SK-N-SH (cell line): ENCODE results near the gene AQP1. TPM values are rescaled to one million over a fixed set of nuclear protein-coding genes. Genes with fewer than 3 reads are reported as not detected.
A peak's percentile ranks its signal among the peaks of the same experiment; 100 is the strongest.

Experiments
- CTCF ChIA-PET: fragments of 300-600, 350-600 bp; formaldehyde crosslinking; extraction: SDS; loops from one replicate; lab custom pipeline; 2021; lab: Yijun Ruan, JAX
- POLR2A ChIA-PET: fragments of 350-600 bp; sonication (Branson Sonifier 250); formaldehyde crosslinking; extraction: SDS; loops from one replicate; lab custom pipeline; 2020; ENCODE audit warnings: antibody characterized with exemption, inconsistent platforms; lab: Yijun Ruan, JAX
- DNase-seq: peaks from one replicate; pipeline ENCODE4 v3.0.0; 2012
- H2AFZ ChIP-seq: fragments of 200-600 bp; sonication (generic); 2 replicates; pipeline ENCODE4 v1.8.1; 2016; ENCODE audit warnings: antibody characterized with exemption, mild to moderate bottlenecking, low read depth
- H3F3A ChIP-seq: fragments of 200-600 bp; sonication (generic); replicated peaks from 2 replicates; pipeline ENCODE3; 2016; ENCODE audit warnings: antibody characterized with exemption, mild to moderate bottlenecking; ENCODE audit not compliant: insufficient read depth
- H3K27ac ChIP-seq, 2 experiments: fragments of 200-500 bp in 1 of 2; fragments of 200-600 bp in 1 of 2; sonication (Bioruptor generic) in 1 of 2; sonication (generic), shearing (Covaris generic) in 1 of 2; 2 replicates each; pipeline versions ENCODE4 v1.5.1 to v1.6.1; 2014 to 2016; ENCODE audit warnings: low read depth in 2 of 2, inconsistent platforms in 1 of 2, low read length in 1 of 2, mild to moderate bottlenecking in 1 of 2, mixed read lengths in 1 of 2
- H3K27me3 ChIP-seq: fragments of 200-600 bp; sonication (generic), shearing (Covaris generic); 2 replicates; pipeline ENCODE4 v1.6.1; 2016; ENCODE audit warnings: mixed run types; ENCODE audit not compliant: insufficient read depth
- H3K36me3 ChIP-seq, 2 experiments: fragments of 200-500 bp in 1 of 2; fragments of 200-600 bp in 1 of 2; sonication (Bioruptor generic) in 1 of 2; sonication (generic) in 1 of 2; replicated peaks in 1 of 2; 2 replicates each; pipeline versions ENCODE3 to v1.5.1; 2014 to 2016; ENCODE audit warnings: low read length in 1 of 2, mild to moderate bottlenecking in 1 of 2; ENCODE audit not compliant: insufficient read depth in 2 of 2, control insufficient read depth in 1 of 2
- H3K4me1 ChIP-seq, 2 experiments: fragments of 200-500 bp in 1 of 2; fragments of 200-600 bp in 1 of 2; sonication (Bioruptor generic) in 1 of 2; sonication (generic), shearing (Covaris generic) in 1 of 2; 2 replicates each; pipeline versions ENCODE4 v1.5.1 to v1.6.1; 2014 to 2016; ENCODE audit warnings: low read depth in 1 of 2, low read length in 1 of 2, mixed run types in 1 of 2; ENCODE audit not compliant: insufficient read depth in 2 of 2, control insufficient read depth in 1 of 2
- H3K4me2 ChIP-seq: fragments of 200-600 bp; sonication (generic), shearing (Covaris generic); 2 replicates; pipeline ENCODE4 v1.6.1; 2017; ENCODE audit warnings: mixed run types
- H3K4me3 ChIP-seq, 2 experiments: fragments of 200-500 bp in 1 of 2; fragments of 200-600 bp in 1 of 2; sonication (Bioruptor generic) in 1 of 2; sonication (generic), shearing (Covaris generic) in 1 of 2; 2 replicates each; pipeline versions ENCODE4 v1.5.1 to v1.8.1; 2014 to 2016; ENCODE audit warnings: low read depth in 2 of 2, inconsistent platforms in 1 of 2, low read length in 1 of 2, mild to moderate bottlenecking in 1 of 2, mixed read lengths in 1 of 2, moderate library complexity in 1 of 2
- H3K79me2 ChIP-seq: fragments of 200-600 bp; sonication (generic); 2 replicates; pipeline ENCODE4 v1.8.1; 2017; ENCODE audit warnings: mild to moderate bottlenecking; ENCODE audit not compliant: insufficient read depth
- H3K9ac ChIP-seq: fragments of 200-600 bp; sonication (generic); 2 replicates; pipeline ENCODE4 v1.6.1; 2017; ENCODE audit warnings: mixed run types
- H3K9me2 ChIP-seq: fragments of 200-600 bp; sonication (generic); 2 replicates; pipeline ENCODE4 v1.6.1; 2017; ENCODE audit warnings: mixed run types
- H3K9me3 ChIP-seq: fragments of 200-600 bp; sonication (generic); 2 replicates; pipeline ENCODE4 v1.6.1; 2017; ENCODE audit warnings: mixed run types, mild to moderate bottlenecking, moderate library complexity
- H4K20me1 ChIP-seq: fragments of 200-600 bp; sonication (generic); 2 replicates; pipeline ENCODE4 v1.6.1; 2017; ENCODE audit warnings: mild to moderate bottlenecking, mixed run types; ENCODE audit not compliant: insufficient read depth
- ELF1 ChIP-seq: IDR thresholded peaks from 2 replicates; pipeline ENCODE4 v1.4.0; 2012
- EZH2phosphoT487 ChIP-seq: fragments of 200-600 bp; sonication (generic); IDR thresholded peaks from 2 replicates; pipeline ENCODE4 v1.6.1; 2017; ENCODE audit warnings: low read depth, mixed run types, mild to moderate bottlenecking, antibody characterized with exemption, moderate library complexity, borderline replicate concordance
- GABPA ChIP-seq: IDR thresholded peaks from 2 replicates; pipeline ENCODE4 v1.4.0; 2012; ENCODE audit warnings: low read depth, mild to moderate bottlenecking
- IRF3 ChIP-seq: fragments of 150-350 bp; IDR thresholded peaks from 2 replicates; pipeline ENCODE4 v1.6.1; 2016; ENCODE audit warnings: mild to moderate bottlenecking, low read depth, low read length
- POLR2AphosphoS5 ChIP-seq: IDR thresholded peaks from 2 replicates; pipeline ENCODE4 v1.6.1; 2012; ENCODE audit warnings: low read depth, low read length
- REST ChIP-seq: IDR thresholded peaks from 2 replicates; pipeline ENCODE4 v1.6.1; 2012; ENCODE audit warnings: mild to moderate bottlenecking, low read depth, low read length, moderate library complexity
- RFX5 ChIP-seq: IDR thresholded peaks from 2 replicates; pipeline ENCODE4 v1.6.1; 2012; ENCODE audit warnings: mild to moderate bottlenecking, improper control_type of control experiment, low read length
- SIN3A ChIP-seq: IDR thresholded peaks from 2 replicates; pipeline ENCODE4 v1.6.1; 2012; ENCODE audit warnings: low read depth, mild to moderate bottlenecking, low read length, moderate library complexity, borderline replicate concordance
- TAF1 ChIP-seq: IDR thresholded peaks from 2 replicates; pipeline ENCODE4 v1.6.1; 2012; ENCODE audit warnings: low read depth, mild to moderate bottlenecking, low read length, moderate library complexity, borderline replicate concordance
- USF2 ChIP-seq: fragments of 150-350 bp; IDR thresholded peaks from 2 replicates; pipeline ENCODE4 v1.6.1; 2017; ENCODE audit warnings: antibody characterized with exemption, low read length, low read depth, borderline replicate concordance
- YY1 ChIP-seq: IDR thresholded peaks from 2 replicates; pipeline ENCODE4 v1.4.0; 2012; ENCODE audit warnings: low read depth, mild to moderate bottlenecking
- ZBTB33 ChIP-seq: IDR thresholded peaks from 2 replicates; pipeline ENCODE4 v1.4.0; 2012; ENCODE audit warnings: low read depth, borderline replicate concordance
- whole genome bisulfite sequencing: methylation state at CpG from one replicate; pipeline ENCODE4 v1.1.6; 2017; ENCODE audit warnings: low lambda C conversion rate; 5-methylcytosine and 5-hydroxymethylcytosine counted together
- polyA plus RNA-seq, 3 experiments: library from polyadenylated mRNA; depleted of rRNA; stranded (reverse); fragments of >200 nt; gene quantifications; 2 replicates each; pipeline ENCODE4 v1.2.3, GENCODE V29; 2012

Gene AQP1
- polyA plus RNA-seq, 1 of the 3 experiments (the other 2 are of a cell fraction) = 1.7 TPM

GRCh38 chr7:30970594-30971094 is 59.0 kb downstream of the AQP1 start:
- Histone ChIP-seq H3K4me2 (no peak overlapping the region), H4K20me1 (no peaks in the 10 kb centered on the region), H2AFZ (no peak overlapping the region), H3K4me3 (no peak overlapping the region), H3K9ac (no peak overlapping the region), H3K4me1 (no peaks in the 10 kb centered on the region; a peak in 1 of 4 replicates), H3K9me3 (no peaks in the 10 kb centered on the region), H3K27ac (no peak overlapping the region), H3F3A (no peaks in the 10 kb centered on the region), H3K9me2 (no peaks in the 10 kb centered on the region), H3K79me2 (no peaks in the 10 kb centered on the region), H3K36me3 (no peaks in the 10 kb centered on the region), H3K27me3 (peaks cover 34% of the 10 kb centered on the region; the same call in 1 of the 2 replicates)
- TF ChIP-seq ZBTB33 (no peak), TAF1 (no peak), USF2 (no peak), REST (peak; percentile 88), GABPA (no peak)
- POLR2A ChIA-PET = no interaction called here
- 65% methylated on average over 6 of the region's 6 CpGs for WGBS
- DNase-seq = peak; percentile 21
- CTCF ChIA-PET = interaction anchor here (0.5 to 31.8 kb wide), 13 partner anchors 10 to 421 kb away, joined by 3 to 1191 read pairs (median 4); partner anchors contain the start of genes CRHR2 and MINDY4

- H3K4me3 ChIP-seq = no peak overlapping the region
- no peak overlapping the region for H3K9ac ChIP-seq
- peak; percentile 12 for DNase-seq
- no peaks in the 10 kb centered on the region for H3F3A ChIP-seq
- H3K36me3 ChIP-seq = no peaks in the 10 kb centered on the region
- no peak overlapping the region for H3K27ac ChIP-seq
- no peaks in the 10 kb centered on the region for H4K20me1 ChIP-seq
- peaks cover 34% of the 10 kb centered on the region; the same call in 1 of the 2 replicates for H3K27me3 ChIP-seq
- TF ChIP-seq POLR2AphosphoS5 (no peak), YY1 (no peak), REST (no peak), RFX5 (no peak), IRF3 (no peak), ELF1 (no peak), SIN3A (no peak), EZH2phosphoT487 (no peak)
- TF ChIP-seq, all 33 proteins: peak for 0
- Histone ChIP-seq H3K4me1 (no peaks in the 10 kb centered on the region; a peak in 1 of 4 replicates), H3K4me2 (no peak overlapping the region), H3K79me2 (no peaks in the 10 kb centered on the region), H3K9me2 (no peaks in the 10 kb centered on the region), H2AFZ (no peak overlapping the region), H3K9me3 (no peaks in the 10 kb centered on the region)
- POLR2A ChIA-PET = no interaction called here
- CTCF ChIA-PET = interaction anchor here (0.5 to 31.8 kb wide), 16 partner anchors 11 to 422 kb away, joined by 3 to 1191 read pairs (median 4); partner anchors contain the start of gene CRHR2
- 17% methylated on average over 3 of the region's 3 CpGs for WGBS
These were observed 59.8 kb downstream of the AQP1 start for GRCh38 chr7:30971440-30971839.
